Activated gamma-delta T cell (primary cell): Measurements from ENCODE around the gene ABHD2.
"Not testable (repeated sequence)": the region's sequence is repeated elsewhere in the genome, so short reads cannot be mapped to it uniquely, and the experiment has no call there.

Experiments used
- DNase-seq: peaks from one replicate; lab custom pipeline; 2025; lab: John Stamatoyannopoulos, UW

Gene ABHD2

GRCh38 chr15:89120479-89121000, 32.3 kb downstream of the ABHD2 start:
- DNase-seq, result not testable (repeated sequence)

- DNase-seq, result no peak
Measured at GRCh38 chr15:89121414-89121813, 33.2 kb downstream of the ABHD2 start.

GRCh38 chr15:89122505-89123180, 34.4 kb downstream of the ABHD2 start:
- no peak for DNase-seq

- DNase-seq, result no peak
Measured at GRCh38 chr15:89123181-89123525, 34.9 kb downstream of the ABHD2 start.

DNA sequence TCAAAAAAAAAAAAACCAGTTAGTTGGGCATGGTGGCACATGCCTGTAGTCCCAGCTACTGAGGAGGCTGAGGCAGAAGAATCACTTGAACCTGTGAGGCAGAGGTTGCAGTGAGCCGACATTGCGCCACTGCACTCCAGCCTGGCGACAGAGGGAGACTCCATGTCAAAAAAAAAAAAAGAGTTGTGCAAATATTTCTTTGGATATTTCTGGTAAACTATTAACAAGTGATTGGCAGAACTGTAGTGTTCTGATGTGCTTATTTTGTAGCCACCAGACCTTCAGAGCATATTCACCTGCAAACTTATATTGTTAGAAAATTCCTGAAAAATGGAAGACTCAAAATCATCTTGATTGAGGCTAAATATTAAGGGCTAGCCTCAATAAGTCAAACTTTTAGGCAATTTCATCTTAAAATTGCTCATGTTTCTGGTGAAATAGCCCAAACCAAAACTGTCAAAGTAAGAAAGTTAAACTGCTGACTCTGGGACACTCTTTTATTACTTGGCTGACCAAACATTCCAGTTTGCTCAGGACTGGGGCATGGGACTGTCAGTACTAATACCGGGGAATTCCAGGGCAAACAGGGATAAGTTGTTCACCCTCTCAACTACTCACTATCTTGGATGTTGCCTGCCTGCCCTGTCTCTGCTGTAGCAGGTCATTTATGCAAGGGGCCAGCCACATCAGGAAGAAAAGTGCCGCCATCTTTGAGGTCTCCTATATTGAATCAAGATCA, 37.0 kb downstream of the ABHD2 start:
- no peak for DNase-seq

DNA sequence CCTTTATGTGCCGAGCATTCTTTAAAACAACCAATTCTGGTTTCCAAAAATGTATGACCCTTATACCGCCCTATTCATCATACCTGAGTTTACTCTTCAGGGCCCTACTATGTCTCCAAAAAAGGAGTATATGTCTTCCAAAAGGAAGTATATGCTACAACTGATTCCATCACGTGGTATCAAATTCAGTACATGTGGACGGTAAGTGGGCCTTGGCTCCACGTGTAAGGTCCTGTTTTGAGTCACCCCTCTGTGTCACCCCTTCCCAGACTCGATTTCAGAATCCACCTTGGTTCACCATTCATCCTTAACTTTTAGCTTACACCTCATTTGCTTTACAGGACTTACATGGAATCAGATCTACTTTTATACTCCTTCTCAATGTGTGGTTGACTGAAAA, 37.8 kb downstream of the ABHD2 start:
- DNase-seq, result no peak

- no peak for DNase-seq
Measured at GRCh38 chr15:89127054-89127702, 38.9 kb downstream of the ABHD2 start.

GRCh38 chr15:89128320-89129122, 40.3 kb downstream of the ABHD2 start:
- no peak for DNase-seq

GRCh38 chr15:89129123-89129815, 41.0 kb downstream of the ABHD2 start:
- DNase-seq, result no peak

DNA sequence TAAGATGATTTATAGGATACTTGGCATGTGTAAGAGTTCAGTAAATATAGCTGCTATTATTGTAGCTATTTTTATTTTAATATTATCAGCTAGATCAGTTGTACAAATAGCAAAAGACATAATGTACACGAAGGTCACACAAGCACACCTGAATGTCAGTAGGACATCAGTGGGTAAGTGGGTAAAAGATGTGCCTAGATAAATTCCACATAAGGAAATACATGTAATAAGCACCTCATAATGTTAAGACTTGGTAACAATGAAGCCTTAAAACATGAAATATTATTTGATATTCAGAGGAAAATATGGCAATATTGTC, 41.5 kb downstream of the ABHD2 start:
- no peak for DNase-seq

DNA sequence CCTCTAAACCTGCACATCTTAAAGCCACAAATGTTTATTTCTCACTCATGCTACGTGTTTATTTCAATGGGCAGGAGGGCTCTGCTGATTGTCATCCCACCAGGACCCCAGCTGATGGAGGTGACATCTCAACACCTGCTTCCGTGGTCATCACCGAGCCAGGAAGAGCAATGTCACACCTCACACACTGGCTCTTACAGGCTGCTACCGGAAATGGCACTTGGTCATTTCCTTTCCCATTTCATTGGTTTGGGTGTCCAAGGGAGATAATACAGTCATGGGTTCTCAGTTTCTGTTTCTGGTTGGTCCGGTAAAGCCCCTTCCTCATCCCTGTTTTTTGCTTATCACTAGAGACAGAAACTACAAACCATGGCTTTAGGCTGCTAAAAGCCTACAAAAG, 41.9 kb downstream of the ABHD2 start:
- no peak for DNase-seq

DNA sequence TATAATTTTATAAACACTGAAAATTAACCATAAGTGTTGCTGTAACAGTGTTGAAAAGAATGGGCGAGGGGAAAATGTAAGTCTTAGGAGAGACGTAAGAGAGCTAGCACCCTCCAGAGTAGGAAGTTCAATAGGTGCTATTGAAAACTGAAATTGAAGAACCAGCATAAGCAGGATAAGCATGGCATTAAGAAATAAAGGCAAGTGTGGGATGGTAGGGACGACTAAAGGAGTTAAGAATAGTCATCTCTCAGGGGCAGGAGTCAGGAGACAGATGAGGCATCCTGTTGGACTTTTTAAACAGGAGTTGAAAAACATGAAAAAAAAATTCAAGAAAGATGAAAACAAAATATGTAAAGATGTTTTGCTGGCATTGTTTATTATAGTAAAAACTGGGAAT, 43.5 kb downstream of the ABHD2 start:
- DNase-seq, result no peak

DNA sequence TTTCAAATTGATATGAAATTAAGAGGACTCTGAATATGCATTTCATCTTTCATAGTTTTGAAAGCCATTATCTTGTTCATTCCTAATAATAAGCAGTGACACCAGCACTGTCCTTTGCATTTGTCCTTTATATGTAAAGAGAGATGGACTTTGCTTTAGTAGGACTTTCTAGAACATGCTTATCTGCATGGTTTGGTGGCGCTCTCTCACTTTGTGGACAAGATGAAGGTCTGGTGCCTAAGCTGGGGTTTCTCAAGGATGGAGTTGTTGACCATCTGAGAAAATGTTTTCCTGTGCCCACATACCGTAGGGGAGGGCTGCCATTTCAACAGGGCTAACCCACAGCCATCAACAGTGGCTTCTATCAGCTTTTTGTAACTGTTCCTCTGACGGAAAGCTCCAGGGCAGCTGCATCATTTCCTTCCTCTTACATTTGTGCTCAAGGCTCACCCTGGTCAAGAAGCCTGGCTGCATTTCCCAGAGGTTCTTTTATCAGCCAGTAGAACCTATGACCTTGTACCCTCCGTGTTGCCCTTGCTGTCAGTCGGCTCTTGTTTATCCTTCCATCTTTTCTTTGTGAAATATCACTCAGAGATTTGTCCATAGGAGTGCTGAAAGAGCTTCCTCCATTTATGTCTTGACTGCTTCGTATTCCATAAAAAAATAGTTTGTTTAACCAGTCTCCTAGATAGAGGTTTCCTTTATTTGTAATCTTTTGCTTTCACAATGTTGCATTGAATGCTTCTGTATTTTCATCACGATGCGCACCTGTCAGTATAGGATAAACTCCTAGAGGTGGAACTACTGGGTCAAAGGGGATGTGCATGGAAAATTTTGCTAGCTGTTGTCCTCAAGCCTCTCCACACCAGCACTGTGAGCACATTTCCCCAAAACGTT, 44.6 kb downstream of the ABHD2 start:
- DNase-seq, result no peak

DNA sequence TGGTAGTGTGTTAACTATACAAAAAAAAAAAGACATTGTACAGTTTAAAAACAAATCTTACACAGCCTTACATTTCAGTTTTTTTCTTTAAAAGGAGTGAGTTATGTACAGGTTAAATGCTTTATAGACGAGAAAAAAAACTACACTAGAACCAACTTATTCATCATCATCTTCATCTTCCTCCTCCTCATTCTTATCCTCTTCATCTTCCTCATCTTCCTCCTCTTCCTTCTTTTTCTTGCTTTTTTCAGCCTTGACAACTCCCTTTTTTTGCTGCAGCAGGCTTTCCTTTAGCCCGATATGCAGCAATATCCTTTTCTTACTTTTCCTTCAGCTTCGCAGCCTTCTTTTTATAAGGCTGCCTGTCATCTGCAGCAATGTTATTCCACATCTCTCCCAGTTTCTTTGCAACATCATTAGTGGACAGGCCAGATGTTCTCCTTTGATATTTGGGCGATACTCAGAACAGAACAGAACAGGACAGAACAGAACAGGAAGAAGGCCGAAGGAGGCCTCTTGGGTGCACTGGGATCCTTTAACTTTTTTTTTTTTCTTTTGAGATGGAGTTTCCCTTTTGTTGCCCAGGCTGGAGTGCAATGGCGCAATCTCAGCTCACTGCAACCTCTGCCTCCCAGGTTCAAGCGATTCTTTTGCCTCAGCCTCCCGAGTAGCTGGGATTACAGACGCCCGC, 47.3 kb downstream of the ABHD2 start:
- not testable (repeated sequence) for DNase-seq

- no peak for DNase-seq
Measured at GRCh38 chr15:89136078-89136806, 48.0 kb downstream of the ABHD2 start.

DNA sequence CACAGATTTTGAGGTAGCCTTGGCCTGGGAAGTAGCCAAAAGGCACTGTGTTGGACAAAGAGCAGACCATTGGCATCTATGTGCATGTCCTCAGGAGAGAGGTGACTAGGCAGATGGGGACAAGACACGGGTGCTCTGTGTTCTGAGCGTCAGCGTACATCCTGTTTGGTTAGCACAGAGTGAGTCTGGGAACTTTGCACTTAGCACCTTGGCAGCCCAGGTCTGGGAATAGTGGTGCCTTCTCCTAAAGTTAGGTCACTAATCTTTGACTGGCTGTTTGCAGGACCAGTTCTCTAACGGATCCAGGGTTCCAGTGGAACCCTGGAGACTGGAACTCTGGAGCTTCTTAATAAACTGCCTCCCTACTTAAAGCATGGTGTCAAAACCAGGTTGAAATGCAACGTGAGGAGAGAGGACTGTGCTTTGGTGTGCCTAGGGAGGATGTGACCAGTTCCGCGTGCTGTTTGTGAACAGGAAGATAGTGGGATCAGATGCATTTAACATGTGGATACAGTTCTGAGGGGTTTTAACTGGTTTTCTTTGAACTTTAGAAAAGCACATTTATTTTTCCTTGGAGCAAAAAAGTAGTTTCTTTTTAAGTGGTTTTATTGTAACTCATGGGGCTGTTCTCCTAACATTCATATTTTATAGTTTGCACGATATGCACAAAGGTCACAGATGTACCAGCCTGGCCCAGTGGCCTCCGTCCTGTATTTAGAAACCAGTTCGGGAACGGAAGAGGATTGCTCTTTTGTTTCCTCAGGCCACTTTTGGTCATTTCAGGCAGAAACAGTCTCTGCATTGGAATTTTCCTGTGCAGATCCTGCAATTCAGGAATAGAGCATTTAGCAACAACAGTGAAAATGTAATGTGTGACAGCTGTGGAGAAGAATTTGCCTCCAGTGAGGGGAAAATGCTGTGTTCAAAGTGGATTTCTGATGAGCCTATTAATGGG, 48.8 kb downstream of the ABHD2 start:
- no peak for DNase-seq

GRCh38 chr15:89137926-89138325, 49.7 kb downstream of the ABHD2 start:
- DNase-seq, result no peak

DNA sequence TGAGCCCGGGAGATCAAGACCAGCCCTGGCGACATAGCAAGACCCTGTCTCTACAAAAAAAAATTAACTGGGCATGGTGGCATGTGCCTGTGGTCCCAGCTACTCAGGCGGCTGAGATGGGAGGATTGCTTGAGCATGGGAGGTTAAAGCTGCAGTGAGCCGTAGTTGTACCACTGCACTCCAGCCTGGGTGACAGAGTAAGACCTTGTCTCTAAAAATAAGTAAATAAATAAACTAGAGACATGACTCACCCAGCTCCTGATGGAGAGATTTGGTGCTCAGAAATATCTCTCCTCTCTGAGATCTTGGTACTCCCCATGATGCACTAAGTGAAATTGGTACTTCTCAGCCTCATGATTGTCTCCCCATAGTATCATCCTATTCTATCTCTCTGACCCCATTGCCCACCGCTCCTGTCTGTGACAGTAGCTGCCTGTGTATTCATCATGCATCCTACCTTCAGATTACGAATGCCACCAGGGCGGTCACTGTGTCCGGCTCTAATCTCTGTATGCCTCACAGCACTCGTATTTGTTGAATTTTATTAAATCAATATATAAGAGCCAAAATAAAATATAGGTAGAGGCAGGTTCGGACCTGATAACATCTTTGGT, 50.9 kb downstream of the ABHD2 start:
- no peak for DNase-seq
